K562 (cell line): ENCODE results near the gene FADS6. TPM values are rescaled to one million over a fixed set of nuclear protein-coding genes. Genes with fewer than 3 reads are reported as not detected.
A peak's percentile ranks its signal among the peaks of the same experiment; 100 is the strongest.

Source experiments
- BCOR ChIP-seq: fragments of 450-650 bp; IDR thresholded peaks from 2 replicates; pipeline ENCODE4 v1.6.1; 2016
- CREB5 ChIP-seq: fragments of 250-450 bp; sonication (Bioruptor Pico); IDR thresholded peaks from 2 replicates; pipeline ENCODE4 v1.5.0; 2020; ENCODE audit warnings: mild to moderate bottlenecking
- FOXM1 ChIP-seq, 2 experiments: fragments of 450-650 bp in 1 of 2; sonication (generic) in 1 of 2; formaldehyde crosslinking in 1 of 2; IDR thresholded peaks; 2 replicates each; pipeline versions ENCODE4 v1.6.1 to v1.9.0; 2017 to 2022; ENCODE audit warnings: low read depth in 2 of 2, mild to moderate bottlenecking in 2 of 2, missing genetic modification reagents in 1 of 2, moderate library complexity in 1 of 2
- FOXO4 ChIP-seq: fragments of 450-650 bp; formaldehyde crosslinking; IDR thresholded peaks from 2 replicates; pipeline ENCODE4 v1.4.0; 2020; ENCODE audit warnings: mild to moderate bottlenecking, moderate library complexity
- KAT2B ChIP-seq: IDR thresholded peaks from one replicate; pipeline ENCODE4 v1.6.1; 2012; ENCODE audit warnings: low read depth, mild to moderate bottlenecking, control low read depth, inconsistent platforms, low read length, moderate library complexity
- MIER1 ChIP-seq: fragments of 450-650 bp; IDR thresholded peaks from 2 replicates; pipeline ENCODE4 v1.6.1; 2016; ENCODE audit warnings: antibody characterized with exemption, mild to moderate bottlenecking, low read depth
- STAG1 ChIP-seq: sonication (generic); formaldehyde crosslinking; IDR thresholded peaks from 2 replicates; pipeline ENCODE4 v1.5.0; 2020; ENCODE audit warnings: missing genetic modification reagents, borderline replicate concordance
- TRIM28 ChIP-seq: fragments of 450-650 bp; IDR thresholded peaks from 2 replicates; pipeline ENCODE4 v1.6.1; 2017
- ZBTB43 ChIP-seq: sonication (generic); formaldehyde crosslinking; IDR thresholded peaks from 2 replicates; pipeline ENCODE4 v1.8.0; 2023; ENCODE audit warnings: mild to moderate bottlenecking, missing genetic modification reagents
- ZBTB7A ChIP-seq: IDR thresholded peaks from 2 replicates; pipeline ENCODE4 v1.6.1; 2011; ENCODE audit warnings: low read depth, mild to moderate bottlenecking, low read length, moderate library complexity, borderline replicate concordance; ENCODE audit not compliant: control insufficient read depth
- ZNF165 ChIP-seq: fragments of 250-450 bp; sonication (Bioruptor Pico); IDR thresholded peaks from 2 replicates; pipeline ENCODE4 v1.4.0; 2020; ENCODE audit warnings: borderline replicate concordance
- ZNF184 ChIP-seq: sonication (generic); formaldehyde crosslinking; IDR thresholded peaks from 2 replicates; pipeline ENCODE4 v1.5.0; 2020; ENCODE audit warnings: missing genetic modification reagents
- ZNF274 ChIP-seq: IDR thresholded peaks from 2 replicates; pipeline ENCODE4 v1.6.1; 2011; ENCODE audit warnings: low read depth, mild to moderate bottlenecking, low read length, moderate library complexity, borderline replicate concordance
- polyA plus RNA-seq, 8 experiments: library from polyadenylated mRNA; depleted of rRNA in 4 of 8; stranded (reverse) in 5 of 8; unstranded in 3 of 8; fragments of >200 nt; fragmentation: Nextera tagmentation in 2 of 8; fragmentation: Illumina TruSeq in 1 of 8; extraction: Ambion mirVana in 2 of 8; extraction: Trizol in 1 of 8; gene quantifications; 2 replicates each; pipeline versions ENCODE4 v1.2.1 to v1.2.3, GENCODE V29; 2011 to 2014; ENCODE audit warnings: inconsistent platforms in 1 of 8, missing spikeins in 1 of 8
- total RNA-seq, 7 experiments: library from RNA; depleted of rRNA in 6 of 7; stranded (reverse); fragments of >200 nt in 6 of 7; fragmentation: Illumina TruSeq in 2 of 7; extraction: Trizol in 2 of 7; gene quantifications; 2 replicates each; pipeline versions ENCODE4 v1.2.1 to v1.2.3, GENCODE V29; 2011 to 2021; ENCODE audit warnings: low replicate concordance in 1 of 7
- TF ChIP-seq, protein P1 (sequence below): fragments of 200-800 bp; sonication (Bioruptor generic); IDR thresholded peaks from 2 replicates; pipeline ENCODE4 v1.6.1; 2016; ENCODE audit warnings: missing genetic modification characterization, missing compliant biosample characterization
- TF ChIP-seq, protein P2 (sequence below), 2 experiments: fragments of 200-800 bp in 1 of 2; sonication (Bioruptor generic) in 1 of 2; sonication (generic) in 1 of 2; formaldehyde crosslinking in 1 of 2; IDR thresholded peaks in 1 of 2; conservative IDR thresholded peaks in 1 of 2; 2 replicates each; pipeline versions ENCODE4 v1.5.0 to v1.6.1; 2016 to 2020; ENCODE audit warnings: missing compliant biosample characterization in 1 of 2, missing genetic modification characterization in 1 of 2, missing genetic modification reagents in 1 of 2

FADS6 gene
- total and polyA plus RNA-seq, 9 of the 15 experiments (the other 6 are each of a cell fraction or from before 2014, with no cell fraction given) = 0.18 to 0.22 TPM; not detected in 7

DNA sequence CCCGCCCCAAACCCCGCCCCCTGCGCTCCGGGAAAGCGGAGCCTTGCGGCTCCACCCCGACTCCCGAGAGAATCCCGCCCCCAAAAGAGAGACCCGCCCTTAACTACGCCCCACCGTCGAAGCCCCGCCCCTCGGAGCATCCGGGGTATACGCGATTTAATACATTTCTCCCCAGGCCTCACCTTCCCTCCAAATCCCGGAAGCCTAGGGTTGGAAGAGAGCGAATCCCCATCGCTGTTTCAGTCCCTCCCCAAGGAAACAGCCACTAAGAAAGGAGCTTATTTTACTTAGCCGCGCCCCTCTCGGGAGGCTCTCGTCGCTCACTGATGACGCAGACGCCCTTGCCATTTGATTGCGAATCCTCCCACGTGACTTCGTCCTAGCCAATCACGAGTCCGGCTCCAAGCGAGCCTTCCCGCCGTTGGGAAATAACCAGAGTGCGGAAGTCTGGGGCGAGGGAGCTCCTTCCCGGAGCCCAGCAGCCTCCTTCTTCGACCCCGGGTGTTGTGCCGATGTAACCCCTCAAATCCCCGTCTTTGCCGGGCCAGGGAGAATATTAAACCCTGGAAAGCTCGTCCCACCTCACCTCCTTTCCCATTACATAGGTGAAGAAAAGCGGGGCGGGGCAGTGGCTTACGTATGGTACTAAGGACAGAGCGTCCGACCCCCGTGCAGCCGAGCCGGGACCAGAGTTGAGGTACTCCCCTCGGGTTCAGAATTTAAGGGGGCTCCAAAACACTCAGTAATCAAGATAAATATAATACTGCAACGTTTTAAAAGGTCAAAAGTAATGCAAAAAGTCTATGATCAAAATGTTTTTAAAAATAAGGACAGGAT is 20.2 kb downstream of the FADS6 start (continued):
- TF ChIP-seq, protein P1, sequence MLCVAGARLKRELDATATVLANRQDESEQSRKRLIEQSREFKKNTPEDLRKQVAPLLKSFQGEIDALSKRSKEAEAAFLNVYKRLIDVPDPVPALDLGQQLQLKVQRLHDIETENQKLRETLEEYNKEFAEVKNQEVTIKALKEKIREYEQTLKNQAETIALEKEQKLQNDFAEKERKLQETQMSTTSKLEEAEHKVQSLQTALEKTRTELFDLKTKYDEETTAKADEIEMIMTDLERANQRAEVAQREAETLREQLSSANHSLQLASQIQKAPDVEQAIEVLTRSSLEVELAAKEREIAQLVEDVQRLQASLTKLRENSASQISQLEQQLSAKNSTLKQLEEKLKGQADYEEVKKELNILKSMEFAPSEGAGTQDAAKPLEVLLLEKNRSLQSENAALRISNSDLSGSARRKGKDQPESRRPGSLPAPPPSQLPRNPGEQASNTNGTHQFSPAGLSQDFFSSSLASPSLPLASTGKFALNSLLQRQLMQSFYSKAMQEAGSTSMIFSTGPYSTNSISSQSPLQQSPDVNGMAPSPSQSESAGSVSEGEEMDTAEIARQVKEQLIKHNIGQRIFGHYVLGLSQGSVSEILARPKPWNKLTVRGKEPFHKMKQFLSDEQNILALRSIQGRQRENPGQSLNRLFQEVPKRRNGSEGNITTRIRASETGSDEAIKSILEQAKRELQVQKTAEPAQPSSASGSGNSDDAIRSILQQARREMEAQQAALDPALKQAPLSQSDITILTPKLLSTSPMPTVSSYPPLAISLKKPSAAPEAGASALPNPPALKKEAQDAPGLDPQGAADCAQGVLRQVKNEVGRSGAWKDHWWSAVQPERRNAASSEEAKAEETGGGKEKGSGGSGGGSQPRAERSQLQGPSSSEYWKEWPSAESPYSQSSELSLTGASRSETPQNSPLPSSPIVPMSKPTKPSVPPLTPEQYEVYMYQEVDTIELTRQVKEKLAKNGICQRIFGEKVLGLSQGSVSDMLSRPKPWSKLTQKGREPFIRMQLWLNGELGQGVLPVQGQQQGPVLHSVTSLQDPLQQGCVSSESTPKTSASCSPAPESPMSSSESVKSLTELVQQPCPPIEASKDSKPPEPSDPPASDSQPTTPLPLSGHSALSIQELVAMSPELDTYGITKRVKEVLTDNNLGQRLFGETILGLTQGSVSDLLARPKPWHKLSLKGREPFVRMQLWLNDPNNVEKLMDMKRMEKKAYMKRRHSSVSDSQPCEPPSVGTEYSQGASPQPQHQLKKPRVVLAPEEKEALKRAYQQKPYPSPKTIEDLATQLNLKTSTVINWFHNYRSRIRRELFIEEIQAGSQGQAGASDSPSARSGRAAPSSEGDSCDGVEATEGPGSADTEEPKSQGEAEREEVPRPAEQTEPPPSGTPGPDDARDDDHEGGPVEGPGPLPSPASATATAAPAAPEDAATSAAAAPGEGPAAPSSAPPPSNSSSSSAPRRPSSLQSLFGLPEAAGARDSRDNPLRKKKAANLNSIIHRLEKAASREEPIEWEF (CRISPR knock-in tag) = no peak
- TF ChIP-seq FOXO4 (CRISPR knock-in tag) (no peak), FOXM1 (IDR thresholded peaks at IDR 0.05; ENCODE audit: low read depth) (no peak; the same call in 1 of the 2 replicates), FOXM1 (CRISPR knock-in tag; IDR thresholded peaks at IDR 0.05; ENCODE audit: low read depth) (no peak), ZBTB43 (CRISPR knock-in tag) (peak; percentile 75; the same call in 1 of the 2 replicates), ZNF165 (CRISPR knock-in tag) (no peak), CREB5 (CRISPR knock-in tag) (no peak), STAG1 (CRISPR knock-in tag) (no peak), ZNF184 (CRISPR knock-in tag) (no peak), TRIM28 (0 out of 2 replicates have a peak, but pooled peaks have one; percentile 29), MIER1 (no peak), KAT2B (no peak), BCOR (no peak), ZBTB7A (no peak), ZNF274 (no peak)
- TF ChIP-seq, protein P2, sequence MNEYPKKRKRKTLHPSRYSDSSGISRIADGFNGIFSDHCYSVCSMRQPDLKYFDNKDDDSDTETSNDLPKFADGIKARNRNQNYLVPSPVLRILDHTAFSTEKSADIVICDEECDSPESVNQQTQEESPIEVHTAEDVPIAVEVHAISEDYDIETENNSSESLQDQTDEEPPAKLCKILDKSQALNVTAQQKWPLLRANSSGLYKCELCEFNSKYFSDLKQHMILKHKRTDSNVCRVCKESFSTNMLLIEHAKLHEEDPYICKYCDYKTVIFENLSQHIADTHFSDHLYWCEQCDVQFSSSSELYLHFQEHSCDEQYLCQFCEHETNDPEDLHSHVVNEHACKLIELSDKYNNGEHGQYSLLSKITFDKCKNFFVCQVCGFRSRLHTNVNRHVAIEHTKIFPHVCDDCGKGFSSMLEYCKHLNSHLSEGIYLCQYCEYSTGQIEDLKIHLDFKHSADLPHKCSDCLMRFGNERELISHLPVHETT (CRISPR knock-in tag; conservative IDR thresholded peaks at IDR 0.05 in 1 of 2, IDR thresholded peaks at IDR 0.05 in 1 of 2) = no peak
